Islet precursor cell (in vitro differentiated cells): ENCODE data around the gene GRHPR.

Experiments
- DNase-seq: peaks from one replicate; pipeline ENCODE4 v3.0.0-alpha.2; 2018

Gene GRHPR

GRCh38 chr9:37399336-37399735, 23.2 kb upstream of the GRHPR start:
- DNase-seq, result no peak

GRCh38 chr9:37404590-37404989, 17.9 kb upstream of the GRHPR start:
- DNase-seq, result no peak

- no peak for DNase-seq
Observed at GRCh38 chr9:37405350-37405749, 17.1 kb upstream of the GRHPR start.

DNA sequence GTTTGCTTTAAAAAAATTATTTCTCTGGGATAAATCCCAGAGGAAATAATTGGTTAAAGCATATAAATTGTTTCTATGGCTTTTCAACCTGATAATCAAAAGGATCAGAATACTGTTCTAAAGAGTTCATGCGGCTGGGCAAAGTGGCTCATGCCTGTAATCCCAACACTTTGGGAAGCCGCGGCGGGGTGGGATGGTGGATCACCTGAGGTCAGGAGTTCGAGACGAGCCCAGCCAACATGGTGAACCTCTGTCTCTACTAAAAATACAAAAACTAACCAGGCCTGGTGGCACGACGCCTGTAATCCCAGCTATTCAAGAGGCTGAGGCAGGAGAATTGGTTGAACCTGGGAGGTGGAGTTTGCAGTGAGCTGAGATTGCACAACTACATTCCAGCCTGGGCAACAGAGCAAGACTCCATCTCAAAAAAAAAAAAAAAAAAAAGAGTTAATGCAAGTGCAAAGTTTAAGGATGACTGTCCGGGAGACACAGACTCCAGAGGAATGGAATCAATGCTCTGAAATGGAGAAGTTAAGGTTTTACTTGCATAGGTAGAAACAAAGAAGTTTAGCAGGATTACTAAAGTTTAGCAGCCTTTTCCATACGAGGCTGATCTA, 16.6 kb upstream of the GRHPR start:
- no peak for DNase-seq

DNA sequence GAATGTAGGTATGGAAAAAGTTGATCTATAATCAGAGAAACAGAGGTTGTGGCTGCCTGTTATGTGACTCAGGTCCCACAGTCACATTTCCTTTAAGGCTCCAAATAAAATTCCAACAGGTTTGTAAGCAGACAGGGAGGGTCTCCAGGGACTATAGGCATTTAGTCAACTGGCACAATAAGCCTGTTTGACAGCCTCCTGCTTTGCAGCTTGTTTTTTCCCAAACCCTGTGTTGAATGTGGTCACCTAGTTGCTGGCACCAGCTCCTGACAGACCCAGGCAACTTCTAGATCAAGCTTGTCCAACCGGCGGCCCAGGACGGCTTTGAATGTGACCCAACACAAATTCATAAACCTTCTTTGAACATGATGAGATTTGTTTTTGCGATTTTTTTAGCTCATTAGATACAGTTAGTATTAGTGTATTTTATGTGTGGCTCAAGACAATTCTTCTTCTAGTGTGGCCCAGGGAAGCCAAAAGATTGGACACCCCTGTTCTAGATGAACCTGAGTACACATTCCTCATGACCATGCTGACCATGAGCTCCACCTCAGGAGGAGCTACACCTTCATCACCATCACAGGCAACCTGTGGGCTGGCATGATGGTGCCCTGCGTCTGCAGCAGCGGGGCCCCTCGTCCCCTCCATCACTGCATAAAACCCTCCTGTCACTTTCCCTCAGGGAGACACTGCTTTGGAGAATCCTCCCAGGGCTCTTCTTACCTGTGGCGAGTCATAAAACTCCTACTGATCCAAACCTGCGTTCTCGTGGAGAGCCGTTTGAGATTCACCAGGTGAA, 15.7 kb upstream of the GRHPR start:
- peak; percentile 33 for DNase-seq

DNA sequence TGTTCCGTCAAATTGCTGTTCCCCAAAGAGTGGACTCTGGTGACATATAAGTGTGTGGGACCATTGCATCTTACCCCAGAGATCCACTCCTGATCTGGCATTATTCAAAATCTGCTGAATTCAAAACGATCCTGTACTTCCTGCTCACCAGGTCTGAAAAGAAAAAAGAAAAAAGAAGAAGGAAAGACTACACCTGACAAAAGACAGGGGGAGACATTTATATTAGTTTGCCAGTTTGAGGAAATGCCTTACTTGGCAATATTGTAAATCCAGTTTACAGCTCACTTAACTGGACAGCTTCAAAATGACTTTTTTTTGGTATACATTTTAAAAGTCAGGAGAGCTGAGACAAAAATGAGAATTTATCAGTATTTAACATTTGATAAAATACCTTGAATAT, 15.0 kb upstream of the GRHPR start:
- no peak for DNase-seq

DNA sequence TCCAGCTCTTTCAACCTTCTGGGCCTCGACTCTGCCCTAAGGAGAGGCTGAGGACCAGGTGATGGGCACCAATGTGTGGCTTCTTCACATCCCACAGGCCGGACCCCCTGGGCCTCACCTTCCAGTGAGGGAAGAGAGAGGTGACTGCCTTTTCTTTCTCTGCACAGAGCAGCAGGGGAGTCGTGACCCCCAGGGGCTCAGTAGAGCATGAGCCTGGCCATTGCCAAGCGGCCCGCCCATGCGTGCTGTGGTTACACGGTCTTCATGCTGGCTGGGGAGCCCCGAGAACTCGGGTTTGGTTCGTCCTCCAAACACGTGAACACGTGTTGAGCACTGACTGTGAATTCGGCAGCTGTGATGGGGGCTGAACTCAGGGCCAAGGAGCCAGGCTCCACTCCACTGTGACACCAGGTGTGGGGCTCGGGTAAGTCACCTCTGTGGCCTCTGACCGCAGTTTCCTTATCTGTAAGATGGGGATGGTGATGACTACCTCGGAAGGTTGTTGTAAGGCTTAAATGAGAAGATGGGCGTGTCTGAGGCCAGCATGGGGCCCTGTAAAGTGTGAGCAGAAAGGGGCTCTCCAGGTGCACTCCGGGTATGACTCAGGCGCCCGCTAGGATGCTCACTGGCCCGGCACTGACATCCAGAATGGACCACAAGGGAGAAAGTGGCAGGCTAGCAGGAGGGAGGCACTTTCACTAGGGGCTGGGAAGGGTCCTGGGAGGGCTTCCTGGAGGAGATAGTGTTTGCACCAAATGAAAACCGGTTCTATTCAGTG, 13.4 kb upstream of the GRHPR start:
- no peak for DNase-seq

DNA sequence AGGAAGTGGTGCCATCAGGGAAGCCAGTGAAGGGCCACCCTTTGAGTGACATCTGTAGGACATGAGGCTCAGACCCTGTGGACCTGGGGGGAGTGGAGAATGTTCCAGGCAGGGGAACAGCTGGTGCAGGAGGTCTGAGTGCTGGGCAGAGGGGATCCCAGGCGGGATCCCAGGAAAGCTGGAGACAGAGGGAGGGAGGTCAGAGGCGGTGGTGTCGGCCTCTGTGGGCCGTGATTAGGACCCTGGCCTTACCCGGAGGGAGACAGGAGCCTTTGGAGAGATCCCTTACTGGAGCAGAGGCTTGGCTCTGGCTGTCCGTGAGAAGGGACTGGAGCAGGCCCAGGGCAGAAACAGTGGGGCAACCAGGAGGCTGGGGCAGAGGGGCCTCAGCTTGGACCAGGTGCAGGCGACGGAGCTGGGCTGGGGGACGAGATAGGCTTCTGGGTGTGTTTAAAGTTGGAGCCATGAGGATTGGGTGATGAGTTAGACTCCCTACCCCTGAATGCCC, 12.1 kb upstream of the GRHPR start:
- DNase-seq, result no peak

DNA sequence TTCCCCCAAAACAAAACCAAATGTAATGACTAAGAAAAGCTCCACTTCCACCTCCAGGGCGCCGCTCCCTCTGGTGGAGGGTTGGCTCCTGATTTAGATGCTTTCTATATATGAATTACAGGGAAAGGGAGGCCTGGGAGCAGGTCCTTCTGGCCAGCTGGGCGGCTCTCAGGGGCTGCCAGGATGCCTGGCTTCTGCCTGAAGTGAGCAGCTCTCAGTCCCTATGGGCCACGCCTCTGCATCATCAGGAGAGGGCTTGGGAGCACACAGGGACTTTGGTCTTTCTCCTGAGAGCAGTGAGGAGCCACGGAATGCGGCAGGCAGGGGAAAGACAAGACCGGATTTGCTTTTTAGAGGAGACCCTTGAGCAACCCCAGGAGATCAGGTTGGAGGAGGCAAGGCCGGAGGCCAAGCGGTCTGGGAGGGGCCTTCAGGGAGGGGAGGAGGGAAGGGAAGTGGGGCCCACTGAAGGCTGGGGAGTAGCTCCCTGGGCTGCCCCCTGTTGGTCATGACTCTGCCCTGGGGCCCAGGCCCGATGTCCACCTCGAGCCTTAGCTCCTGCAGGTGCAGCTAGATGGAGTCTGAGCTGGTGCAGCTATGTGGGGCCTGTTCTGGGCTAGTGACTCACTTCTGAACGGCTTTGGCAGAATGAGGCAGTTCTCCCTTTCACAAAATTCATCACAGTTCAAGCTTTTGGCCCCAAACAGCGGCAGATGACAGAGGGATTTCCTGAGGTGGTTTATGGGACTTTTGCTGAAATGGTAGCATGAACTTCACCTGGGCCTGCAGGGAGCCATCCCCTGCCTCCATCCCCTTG, 11.3 kb upstream of the GRHPR start:
- no peak for DNase-seq

- no peak for DNase-seq
Observed at GRCh38 chr9:37412431-37413151, 9.9 kb upstream of the GRHPR start.

DNA sequence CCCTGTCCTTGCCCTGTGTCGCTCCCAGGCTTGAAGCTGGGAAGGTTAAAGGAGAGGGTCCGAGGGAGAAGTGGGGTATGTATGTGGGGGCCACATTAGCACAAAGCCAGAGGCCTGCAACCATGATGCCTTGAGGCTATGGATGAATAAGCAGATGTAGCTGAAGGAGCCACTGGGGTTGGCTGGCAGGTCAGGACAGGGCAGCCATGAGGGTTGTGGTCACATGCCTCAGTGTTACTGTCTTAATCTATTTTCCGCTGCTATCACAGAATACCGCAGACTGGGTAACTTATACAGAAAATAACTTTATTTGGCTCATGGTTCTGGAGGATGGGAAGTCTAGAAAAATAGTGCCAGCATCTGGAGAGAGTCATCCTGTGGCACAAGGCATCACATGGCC, 9.2 kb upstream of the GRHPR start:
- no peak for DNase-seq

DNA sequence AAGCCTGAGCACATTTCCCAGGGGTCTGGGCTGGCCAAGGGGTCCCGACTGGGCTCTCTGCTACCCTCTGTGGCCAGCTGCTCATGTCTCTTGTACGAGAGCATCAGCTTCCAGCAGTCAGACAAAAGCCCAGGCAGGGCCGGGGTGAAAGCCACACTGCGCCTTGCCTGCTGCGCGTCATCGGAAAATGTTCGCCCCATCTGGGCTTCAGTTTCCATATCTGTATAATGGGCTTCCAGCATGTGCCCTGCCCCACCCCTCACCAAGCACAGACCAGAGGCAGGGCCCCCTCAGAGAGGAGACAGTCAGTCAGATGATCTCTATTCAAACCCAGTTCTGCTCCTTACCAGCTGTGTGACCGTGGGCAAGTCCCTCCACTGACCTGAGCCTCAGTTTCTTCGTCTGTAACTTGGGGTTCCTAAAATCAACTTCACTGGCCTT, 8.0 kb upstream of the GRHPR start:
- no peak for DNase-seq

DNA sequence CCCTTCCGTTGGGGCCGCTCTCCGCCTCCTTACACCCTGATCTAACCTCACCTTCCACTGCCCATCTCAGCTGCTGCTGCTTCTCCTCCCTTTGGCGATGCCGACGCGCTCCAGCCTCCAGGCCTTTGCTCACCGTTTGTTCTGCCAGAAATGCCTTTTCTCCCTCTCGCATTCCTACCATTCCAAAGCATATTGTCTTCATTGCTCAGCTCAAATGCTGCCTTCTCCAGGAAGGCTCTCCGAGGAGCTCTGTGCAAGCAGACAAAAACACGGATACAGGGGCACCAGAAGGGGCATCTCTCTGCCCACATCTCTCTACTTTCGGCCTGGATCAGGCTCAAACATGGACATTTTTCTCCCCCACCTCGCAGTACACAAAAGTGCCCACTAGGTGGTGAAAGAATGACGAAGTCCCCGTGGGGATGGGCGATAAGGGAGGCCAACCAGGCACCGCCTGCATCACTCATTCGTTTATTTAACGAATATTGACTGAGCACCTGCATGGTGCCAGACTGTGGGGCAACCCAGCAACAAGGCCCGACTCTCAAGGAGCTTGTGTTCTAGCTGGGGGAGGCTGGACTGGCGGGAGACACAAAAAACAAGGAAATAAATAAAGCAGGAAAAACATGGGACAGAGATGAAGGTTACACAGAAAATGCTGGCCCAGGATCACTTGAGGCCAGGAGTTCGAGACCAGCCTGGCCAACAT, 7.3 kb upstream of the GRHPR start:
- peak; percentile 93 for DNase-seq

- no peak for DNase-seq
Observed at GRCh38 chr9:37417252-37417803, 5.2 kb upstream of the GRHPR start.

DNA sequence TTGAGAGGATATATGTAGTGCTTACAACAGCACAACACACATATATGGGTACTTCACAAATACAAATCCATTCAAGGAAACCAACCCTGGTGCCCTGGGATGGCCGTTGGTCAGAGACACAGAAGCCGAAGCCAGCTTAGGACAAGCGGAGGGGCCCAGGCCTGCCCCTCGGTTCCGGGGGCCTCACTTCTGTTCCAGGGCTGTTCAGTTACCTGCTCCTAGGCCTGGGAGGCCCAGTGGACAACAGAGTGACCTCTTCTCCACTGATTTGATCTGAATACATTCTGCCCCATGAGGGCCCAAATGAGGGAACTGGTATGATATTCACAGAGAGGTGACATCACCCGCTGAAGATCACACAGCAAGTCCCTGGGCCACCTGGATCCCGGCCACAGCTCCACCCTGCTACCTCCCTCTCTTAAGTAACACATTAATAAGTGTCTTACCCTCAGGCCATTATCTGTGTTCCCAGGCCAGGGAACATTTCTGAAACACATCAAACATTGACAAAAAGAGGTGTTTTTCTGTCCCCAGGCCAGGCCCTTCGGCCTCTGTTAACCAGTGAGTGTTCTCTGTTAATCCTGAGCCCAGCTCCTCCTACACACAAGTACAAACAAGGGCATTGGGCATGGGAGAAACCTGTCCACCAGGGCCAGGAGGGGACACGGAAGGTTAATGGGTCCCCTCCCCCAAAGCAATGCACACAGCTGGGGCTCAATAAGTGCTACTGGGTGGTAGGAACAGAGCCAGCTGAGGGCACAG, 4.5 kb upstream of the GRHPR start:
- DNase-seq, result no peak

GRCh38 chr9:37419204-37419603, 3.3 kb upstream of the GRHPR start:
- no peak for DNase-seq

- DNase-seq, result no peak
Observed at GRCh38 chr9:37420271-37421215, 2.0 kb upstream of the GRHPR start.

GRCh38 chr9:37421914-37422288, 595 bp upstream of the GRHPR start:
- no peak for DNase-seq

DNA sequence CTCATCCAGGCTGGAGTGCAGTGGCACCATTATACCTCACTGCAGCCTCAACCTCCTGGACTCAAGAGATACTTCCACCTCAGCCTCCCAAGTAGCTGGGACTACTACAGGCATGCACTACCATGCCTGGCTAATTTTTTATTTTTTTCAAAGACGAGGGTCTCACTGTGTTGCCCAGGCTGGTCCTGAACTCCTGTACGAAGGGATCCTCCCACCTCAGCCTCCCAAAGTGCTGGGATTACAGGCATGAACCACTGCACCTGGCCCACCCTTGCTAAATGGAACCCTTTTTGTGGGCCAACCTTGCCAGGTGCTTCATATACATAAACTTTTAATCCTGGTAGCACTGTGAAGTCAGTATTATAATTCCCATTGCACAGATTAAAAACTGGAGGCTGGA, 1.0 kb downstream of the GRHPR start:
- no peak for DNase-seq
